Measurements from ENCODE around the gene CAD. TPM values are rescaled to one million over a fixed set of nuclear protein-coding genes. Genes with fewer than 3 reads are reported as not detected.
"Not testable (repeated sequence)": the region's sequence is repeated elsewhere in the genome, so short reads cannot be mapped to it uniquely, and the experiment has no call there.

The CAD gene
- total RNA-seq, 2 donors from 2014 or later = 53.6 to 64.5 TPM

DNA sequence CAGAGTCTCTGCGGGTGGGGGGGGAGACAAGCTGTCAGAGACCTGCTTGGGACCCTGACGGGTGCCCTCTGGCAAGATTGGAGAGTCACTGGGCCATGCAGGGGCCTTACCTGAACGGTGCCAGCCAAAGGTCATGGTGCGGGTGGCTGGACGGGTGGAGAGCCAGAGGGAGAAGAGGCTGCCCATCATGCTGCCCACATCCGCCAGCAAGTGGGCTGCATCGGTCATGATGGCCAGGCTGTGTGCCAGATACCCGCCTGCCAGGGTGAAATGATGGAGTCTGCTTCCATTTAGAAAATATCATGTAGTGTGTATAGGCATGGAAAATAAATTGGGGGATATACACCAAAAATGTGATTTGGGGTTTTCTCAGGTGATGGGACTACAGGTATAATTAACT is 40.9 kb downstream of the CAD start:
- no peaks in the 10 kb centered on the region for H3K9me3 Mint-ChIP-seq
- ATAC-seq (replicated peaks in 1 of 2) = no peak
- peaks cover 2 to 3% of the 10 kb centered on the region in 2 donors for H3K36me3 Mint-ChIP-seq (ENCODE audit: insufficient read depth in 2 of 2)
- no peak overlapping the region for H3K4me3 Mint-ChIP-seq
- peaks cover 63% of the 10 kb centered on the region for H3K27me3 Mint-ChIP-seq (ENCODE audit: low read depth)
- no peak overlapping the region for H3K27ac Mint-ChIP-seq
- H3K4me1 Mint-ChIP-seq (ENCODE audit: low read depth) = peaks cover 12% of the 10 kb centered on the region
- no peak for DNase-seq

- no peak overlapping the region for H3K27ac Mint-ChIP-seq
- peaks cover 40% of the 10 kb centered on the region for H3K27me3 Mint-ChIP-seq (ENCODE audit: low read depth)
- H3K36me3 Mint-ChIP-seq (ENCODE audit: insufficient read depth in 2 of 2) = peaks cover 2 to 5% of the 10 kb centered on the region in 2 donors
- ATAC-seq (replicated peaks in 1 of 2) (no peak), DNase-seq (no peak)
- H3K9me3 Mint-ChIP-seq = no peaks in the 10 kb centered on the region
- H3K4me1 Mint-ChIP-seq (ENCODE audit: low read depth) = peaks cover 25% of the 10 kb centered on the region
- H3K4me3 Mint-ChIP-seq = peak overlapping the region; percentile 61 to 84
Measured at GRCh38 chr2:27261241-27261925, 44.2 kb downstream of the CAD start.

DNA sequence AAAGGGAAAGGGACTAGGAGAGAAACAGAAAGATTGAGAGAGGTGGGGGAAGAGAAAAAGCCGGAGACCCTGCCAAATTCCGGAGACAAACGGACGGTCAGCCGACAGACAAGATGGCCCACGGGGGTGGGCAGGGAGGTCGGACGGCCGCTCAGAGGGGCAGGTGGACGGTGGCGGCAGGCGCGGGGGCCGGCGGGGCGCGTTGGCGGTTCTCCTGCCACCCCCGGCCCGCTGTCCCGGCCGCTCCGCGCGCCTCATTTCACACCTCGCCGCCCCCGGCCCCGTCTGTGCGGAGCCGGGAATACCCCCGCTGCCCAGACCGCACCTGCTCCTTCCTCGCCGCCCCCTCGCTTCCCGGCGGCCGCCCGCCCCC is 44.7 kb downstream of the CAD start:
- Mint-ChIP-seq H3K27me3 (ENCODE audit: low read depth) (peaks cover 35% of the 10 kb centered on the region), H3K4me3 (peak overlapping the region; percentile 61 to 84), H3K36me3 (ENCODE audit: insufficient read depth in 2 of 2) (peaks cover 2 to 5% of the 10 kb centered on the region in 2 donors), H3K27ac (no peak overlapping the region), H3K9me3 (no peaks in the 10 kb centered on the region), H3K4me1 (ENCODE audit: low read depth) (peaks cover 25% of the 10 kb centered on the region)
- ATAC-seq (replicated peaks in 1 of 2) = no peak
- no peak for DNase-seq

DNA sequence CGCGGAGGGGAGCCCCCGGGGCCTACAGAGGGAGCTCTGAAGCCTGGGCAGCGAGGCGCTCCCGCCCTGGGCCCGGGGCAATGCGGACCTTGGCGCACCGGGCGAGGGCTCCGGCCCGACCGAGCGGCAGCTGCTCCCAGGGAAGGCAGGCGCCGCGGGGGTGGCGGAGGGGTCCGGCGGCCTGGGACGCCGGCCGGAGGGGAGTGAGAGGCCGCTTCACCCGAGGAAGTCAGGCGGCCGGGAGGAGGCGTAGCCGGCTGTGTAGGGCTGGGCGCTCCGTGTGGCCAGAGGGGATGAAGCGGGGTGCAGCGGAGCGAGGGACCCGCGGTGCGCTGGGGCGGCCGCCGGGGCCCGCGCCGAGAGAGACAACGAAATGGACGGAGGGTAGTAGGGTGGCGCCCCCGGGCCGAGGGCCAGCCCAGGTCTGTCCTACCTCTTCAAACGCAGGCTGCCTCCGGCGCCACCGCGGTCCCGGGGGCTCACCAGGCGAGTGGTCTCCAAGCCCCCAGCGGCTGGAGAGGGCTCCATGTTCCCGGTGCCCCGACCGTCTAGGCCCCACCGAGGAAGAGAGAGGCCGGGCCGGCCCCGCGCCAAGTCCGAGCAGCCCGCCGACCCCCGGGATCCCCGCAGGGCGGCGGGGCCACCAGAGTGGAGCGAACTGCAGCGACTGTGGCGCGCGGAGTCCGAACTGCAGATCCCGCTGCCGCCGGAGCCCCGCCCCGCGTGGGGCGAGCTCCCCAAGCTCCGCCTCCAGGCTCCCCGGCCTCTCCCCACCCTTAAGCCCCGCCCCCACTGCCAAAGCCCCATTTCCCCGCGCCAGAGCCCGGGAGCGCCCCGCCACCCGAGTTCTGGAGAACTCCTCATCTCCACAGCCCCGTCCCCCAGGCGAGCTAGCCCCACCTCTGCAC is 45.5 kb downstream of the CAD start, which contains the start of gene SLC30A3:
Gene SLC30A3 (minus strand): TSS at position 669 of the 908 bp plus-strand sequence. CDS start 141 bp downstream, at position 528.
- Mint-ChIP-seq H3K4me3 (peak within 1 kb of the TSS; percentile 84 to 90), H3K36me3 (ENCODE audit: insufficient read depth in 2 of 2) (peaks cover 2 to 5% of the 10 kb centered on the region in 2 donors), H3K27me3 (ENCODE audit: low read depth) (peaks cover 29% of the 10 kb centered on the region), H3K27ac (no peak within 1 kb of the TSS), H3K4me1 (ENCODE audit: low read depth) (peaks cover 25% of the 10 kb centered on the region), H3K9me3 (no peaks in the 10 kb centered on the region)
- peak; percentile 73 to 77 for DNase-seq
- peak; percentile 67 to 74 for ATAC-seq (replicated peaks in 1 of 2)

DNA sequence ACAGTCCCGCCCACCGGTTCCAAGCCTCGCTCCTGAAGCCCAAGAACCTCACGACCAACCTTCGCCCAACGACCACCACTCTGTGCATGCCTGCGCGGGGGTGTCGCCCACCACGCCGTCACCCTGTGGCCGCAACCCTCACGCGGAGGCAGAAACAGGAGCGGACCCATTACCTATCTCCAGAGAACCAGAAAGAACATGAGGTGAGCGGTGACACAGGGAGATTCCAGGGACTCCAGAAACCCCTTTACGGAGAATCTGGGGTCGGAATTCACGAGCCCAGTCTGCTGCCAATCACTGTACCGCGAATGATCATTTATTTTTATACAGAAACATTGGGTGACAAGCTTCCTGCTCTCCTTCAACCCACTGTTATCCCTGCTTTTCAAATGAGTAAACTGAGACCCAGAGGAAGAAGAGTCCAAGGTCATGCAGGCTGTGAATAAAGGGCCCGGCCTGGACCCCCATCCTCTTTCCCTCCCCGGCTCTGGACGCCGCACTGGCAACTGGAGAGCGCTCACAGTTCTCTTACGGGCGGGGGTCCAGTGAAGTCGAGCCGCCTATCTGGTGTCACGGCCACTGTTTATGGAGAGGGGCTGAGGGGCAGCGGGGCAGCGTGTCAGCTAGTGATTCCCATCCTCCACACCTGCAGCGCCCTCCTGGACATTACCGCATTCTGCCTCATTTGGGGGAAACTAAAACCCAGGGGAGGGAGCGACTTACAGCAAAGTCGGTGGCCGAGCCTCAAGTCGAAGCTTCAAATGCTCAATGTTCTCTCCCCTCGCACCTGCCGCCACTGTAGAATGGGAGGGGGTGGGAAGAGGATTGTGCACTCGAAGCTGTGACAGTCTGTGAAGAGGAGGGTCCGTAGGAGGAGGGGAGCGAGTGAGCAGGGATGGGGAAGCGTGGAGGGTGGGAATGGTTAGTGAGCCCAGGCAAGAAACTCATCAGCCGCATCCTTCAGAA is 46.4 kb downstream of the CAD start:
- peaks cover 25% of the 10 kb centered on the region for H3K27me3 Mint-ChIP-seq (ENCODE audit: low read depth)
- peak overlapping the region; percentile 84 to 90 for H3K4me3 Mint-ChIP-seq

DNA sequence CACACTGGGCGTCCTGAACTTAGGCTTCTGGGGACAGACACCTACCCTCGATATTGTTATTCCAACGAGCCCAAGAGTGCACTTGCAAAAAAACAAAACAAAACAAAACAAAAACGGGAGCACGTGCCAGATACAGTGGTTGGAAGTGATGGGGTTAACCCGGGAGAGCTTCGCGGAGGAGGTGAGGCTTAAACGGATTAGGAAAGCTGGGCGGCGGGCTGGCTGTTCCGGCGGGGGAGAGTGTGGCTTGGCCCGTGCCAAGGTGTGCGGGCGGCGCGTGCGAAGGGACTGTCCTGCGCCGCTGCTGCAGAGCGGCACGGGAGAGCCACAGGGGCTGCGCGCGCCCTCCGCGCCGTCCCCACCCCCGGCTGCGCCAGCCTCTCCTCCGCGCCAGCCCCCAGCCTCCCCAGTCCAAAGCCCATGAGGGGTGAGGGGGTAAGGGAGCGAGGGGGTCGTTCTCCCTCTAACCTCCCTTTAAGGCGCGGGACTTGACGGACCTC is 47.1 kb downstream of the CAD start:
- Mint-ChIP-seq H3K4me1 (ENCODE audit: low read depth) (peaks cover 25% of the 10 kb centered on the region), H3K4me3 (peak overlapping the region; percentile 84 to 90), H3K9me3 (no peaks in the 10 kb centered on the region), H3K27me3 (ENCODE audit: low read depth) (peaks cover 25% of the 10 kb centered on the region), H3K27ac (no peak overlapping the region), H3K36me3 (ENCODE audit: insufficient read depth in 2 of 2) (peaks cover 2 to 5% of the 10 kb centered on the region in 2 donors)
- ATAC-seq (replicated peaks in 1 of 2) (peak; percentile 67), DNase-seq (peak; percentile 34 to 39)

More for the DNA sequence above, 46.4 kb downstream of the CAD start:
- H3K36me3 Mint-ChIP-seq (ENCODE audit: insufficient read depth in 2 of 2) = peaks cover 2 to 5% of the 10 kb centered on the region in 2 donors
- no peaks in the 10 kb centered on the region for H3K9me3 Mint-ChIP-seq
- no peak overlapping the region for H3K27ac Mint-ChIP-seq
- peak in 1 of 2 donors; percentile 14 for DNase-seq
- H3K4me1 Mint-ChIP-seq (ENCODE audit: low read depth) = peaks cover 25% of the 10 kb centered on the region
- no peak for ATAC-seq (replicated peaks in 1 of 2)

GRCh38 chr2:27264753-27265535 is 47.8 kb downstream of the CAD start:
- Mint-ChIP-seq H3K27me3 (ENCODE audit: low read depth) (peaks cover 26% of the 10 kb centered on the region), H3K9me3 (no peaks in the 10 kb centered on the region), H3K36me3 (ENCODE audit: insufficient read depth in 2 of 2) (peaks cover 2 to 5% of the 10 kb centered on the region in 2 donors), H3K27ac (no peak overlapping the region), H3K4me3 (peak overlapping the region; percentile 84 to 90), H3K4me1 (ENCODE audit: low read depth) (peaks cover 25% of the 10 kb centered on the region)
- ATAC-seq (replicated peaks in 1 of 2) = peak; percentile 68 to 74
- DNase-seq = peak; percentile 75 to 80

GRCh38 chr2:27265536-27265870 is 48.3 kb downstream of the CAD start:
- peak overlapping the region; percentile 44 to 49 for H3K4me3 Mint-ChIP-seq
- H3K9me3 Mint-ChIP-seq = no peaks in the 10 kb centered on the region
- H3K4me1 Mint-ChIP-seq (ENCODE audit: low read depth) = peaks cover 25% of the 10 kb centered on the region
- no peak for ATAC-seq (replicated peaks in 1 of 2)
- H3K27me3 Mint-ChIP-seq (ENCODE audit: low read depth) = peaks cover 24% of the 10 kb centered on the region
- no peak overlapping the region for H3K27ac Mint-ChIP-seq
- peaks cover 2 to 5% of the 10 kb centered on the region in 2 donors for H3K36me3 Mint-ChIP-seq (ENCODE audit: insufficient read depth in 2 of 2)
- no peak for DNase-seq

- not testable (repeated sequence) for DNase-seq; H3K9me3 Mint-ChIP-seq; ATAC-seq (replicated peaks in 1 of 2); H3K27ac Mint-ChIP-seq; H3K4me3 Mint-ChIP-seq; H3K36me3 Mint-ChIP-seq (ENCODE audit: insufficient read depth in 2 of 2)
- H3K27me3 Mint-ChIP-seq (ENCODE audit: low read depth) = peaks cover 16% of the 10 kb centered on the region
- H3K4me1 Mint-ChIP-seq (ENCODE audit: low read depth) = peaks cover 15% of the 10 kb centered on the region
Measured at GRCh38 chr2:27268296-27268695, 51.1 kb downstream of the CAD start.

- DNase-seq (no peak), ATAC-seq (replicated peaks in 1 of 2) (no peak)
- no peaks in the 10 kb centered on the region for H3K9me3 Mint-ChIP-seq
- H3K36me3 Mint-ChIP-seq (ENCODE audit: insufficient read depth in 2 of 2) = no peaks in the 10 kb centered on the region
- H3K4me3 Mint-ChIP-seq = no peak overlapping the region
- peaks cover 27% of the 10 kb centered on the region for H3K27me3 Mint-ChIP-seq (ENCODE audit: low read depth)
- H3K4me1 Mint-ChIP-seq (ENCODE audit: low read depth) = peaks cover 5% of the 10 kb centered on the region
- H3K27ac Mint-ChIP-seq = no peak overlapping the region
Measured at GRCh38 chr2:27270131-27270530, 53.0 kb downstream of the CAD start.

DNA sequence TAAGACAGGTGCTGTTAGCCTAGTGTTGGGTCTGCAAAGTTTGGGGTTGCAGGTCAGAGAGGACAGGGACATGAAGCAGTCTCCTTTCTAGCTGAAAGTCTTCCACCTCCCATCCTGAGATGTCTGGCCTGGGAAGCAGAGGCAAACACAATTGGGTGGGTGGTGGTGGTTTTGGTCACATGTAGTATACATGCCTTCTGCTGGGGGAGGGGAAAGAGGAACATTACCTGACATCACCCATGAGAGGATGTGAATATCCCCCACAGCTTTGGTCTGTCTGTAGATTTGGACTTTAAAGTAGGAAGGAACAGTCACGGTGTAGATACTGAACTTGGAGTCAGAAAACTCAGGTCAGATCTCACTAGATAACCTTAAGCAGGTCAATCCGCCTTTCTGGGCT is 53.5 kb downstream of the CAD start:
- no peak for ATAC-seq (replicated peaks in 1 of 2)
- H3K27me3 Mint-ChIP-seq (ENCODE audit: low read depth) = peaks cover 27% of the 10 kb centered on the region
- no peak overlapping the region for H3K27ac Mint-ChIP-seq
- no peak overlapping the region for H3K4me3 Mint-ChIP-seq
- H3K4me1 Mint-ChIP-seq (ENCODE audit: low read depth) = peaks cover 5% of the 10 kb centered on the region
- H3K9me3 Mint-ChIP-seq = no peaks in the 10 kb centered on the region
- no peaks in the 10 kb centered on the region for H3K36me3 Mint-ChIP-seq (ENCODE audit: insufficient read depth in 2 of 2)
- no peak for DNase-seq

All from activated T-cell treated with anti-CD3 and anti-CD28 coated beads, Interleukin-2, amount 50 U/mL, for 72 hours (primary cell).